GM15510 (cell line): ENCODE data around the gene SNX2.

Experiments used
- POLR2A ChIP-seq: IDR thresholded peaks from 3 replicates; pipeline ENCODE4 v1.6.1; 2011; ENCODE audit warnings: borderline replicate concordance; ENCODE audit not compliant: insufficient read length; ENCODE audit errors: extremely low read depth

The SNX2 gene

GRCh38 chr5:122863721-122864120 lies 88.8 kb downstream of the SNX2 start:
- TF ChIP-seq POLR2A: no peak

- no peak for TF ChIP-seq POLR2A
These were observed 89.5 kb downstream of the SNX2 start for GRCh38 chr5:122864400-122864799.

GRCh38 chr5:122864842-122865241 lies 90.0 kb downstream of the SNX2 start:
- TF ChIP-seq POLR2A: no peak

- no peak for TF ChIP-seq POLR2A
These were observed 95.5 kb downstream of the SNX2 start for GRCh38 chr5:122870219-122870856.

- no peak for TF ChIP-seq POLR2A
These were observed 96.8 kb downstream of the SNX2 start for GRCh38 chr5:122871661-122872060.

- TF ChIP-seq POLR2A: no peak
These were observed 99.4 kb downstream of the SNX2 start for GRCh38 chr5:122874179-122874875.

- no peak for TF ChIP-seq POLR2A
These were observed 102.6 kb downstream of the SNX2 start for GRCh38 chr5:122877518-122877917.

- no peak for TF ChIP-seq POLR2A
These were observed 104.2 kb downstream of the SNX2 start for GRCh38 chr5:122879076-122879475.
